ENCODE measurements around the gene HACE1.
A peak's percentile ranks its signal among the peaks of the same experiment; 100 is the strongest.

HACE1 gene

DNA sequence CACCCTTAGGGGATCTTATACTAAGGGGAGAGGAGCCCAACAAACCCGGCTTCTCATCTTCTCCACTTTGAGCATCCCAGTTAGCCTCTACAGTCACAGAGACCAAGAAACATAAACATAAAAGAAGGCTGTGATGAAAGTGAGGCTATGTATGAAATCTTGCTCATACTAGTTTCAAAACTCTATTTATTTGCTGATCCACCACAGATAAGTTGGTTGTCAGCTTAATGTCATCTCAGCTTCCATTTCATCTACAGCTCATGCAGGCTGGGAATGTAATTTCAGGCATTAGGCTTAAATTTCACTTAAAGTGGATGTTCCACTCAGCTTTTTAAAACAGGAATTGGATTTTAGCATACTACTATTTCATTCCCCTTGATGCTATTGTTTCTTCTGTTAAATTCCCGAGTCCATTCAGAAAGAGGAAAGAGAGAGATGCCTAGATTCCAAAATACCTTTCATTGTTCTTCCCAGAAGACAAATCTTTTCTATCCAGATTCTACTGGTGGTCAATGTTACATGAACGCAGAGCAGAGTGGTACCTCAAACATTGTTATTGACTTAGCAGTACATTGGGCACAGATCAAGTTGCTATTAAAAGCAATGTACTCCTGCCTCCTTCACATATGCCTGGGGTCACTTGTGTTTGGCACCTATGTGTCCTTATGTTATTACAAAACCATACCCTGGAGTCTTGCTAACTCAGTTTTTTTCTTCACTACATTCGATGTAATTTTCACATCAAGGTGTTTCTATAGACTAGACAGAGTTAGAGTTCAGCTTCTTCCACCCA, 149.0 kb downstream of the HACE1 start:
- ATAC-seq (replicated peaks; ENCODE audit: extremely low read depth, poor library complexity, severe bottlenecking), result no peak
- Mint-ChIP-seq H3K9me3 (no peaks in the 10 kb centered on the region), H3K27ac (ENCODE audit: low read depth) (no peak overlapping the region)

DNA sequence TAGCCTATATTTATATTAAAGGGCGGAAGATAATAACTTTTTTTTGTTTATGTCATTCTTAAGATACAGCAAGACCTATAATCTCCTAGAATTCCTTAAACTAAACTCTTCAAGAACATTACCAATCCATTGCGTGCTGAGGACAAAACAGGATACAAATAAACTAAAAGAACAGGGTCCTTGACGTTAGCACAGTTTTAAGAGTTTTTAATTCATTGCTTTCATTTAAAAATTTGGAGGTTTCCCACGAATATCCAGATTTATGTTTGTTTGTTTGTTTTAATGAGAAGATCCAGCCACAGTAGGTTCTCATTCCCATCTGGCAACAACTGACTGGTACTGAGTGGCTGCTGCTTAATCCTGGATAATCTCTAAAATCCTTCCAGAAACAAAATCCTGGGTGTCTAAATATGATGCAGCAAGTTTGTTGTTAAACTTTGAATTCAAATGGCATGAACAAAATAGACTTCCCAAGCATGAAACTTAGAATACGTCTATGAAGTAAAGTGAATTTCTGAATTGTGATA, 153.7 kb downstream of the HACE1 start:
- Mint-ChIP-seq H3K4me3 (no peak overlapping the region), H3K27me3 (no peaks in the 10 kb centered on the region), H3K27ac (ENCODE audit: low read depth) (no peak overlapping the region), H3K4me1 (peaks cover 19% of the 10 kb centered on the region), H3K36me3 (ENCODE audit: insufficient read depth) (no peaks in the 10 kb centered on the region), H3K9me3 (no peaks in the 10 kb centered on the region)
- no peak for ATAC-seq (replicated peaks; ENCODE audit: extremely low read depth, poor library complexity, severe bottlenecking)
- DNase-seq (ENCODE audit: low spot score in 2 of 2), result no peak

More for the DNA sequence above, 149.0 kb downstream of the HACE1 start:
- no peaks in the 10 kb centered on the region for H3K36me3 Mint-ChIP-seq (ENCODE audit: insufficient read depth)
- no peaks in the 10 kb centered on the region for H3K27me3 Mint-ChIP-seq
- DNase-seq (ENCODE audit: low spot score in 2 of 2), result no peak
- no peak overlapping the region for H3K4me3 Mint-ChIP-seq
- H3K4me1 Mint-ChIP-seq, result peaks cover under 1% of the 10 kb centered on the region

DNA sequence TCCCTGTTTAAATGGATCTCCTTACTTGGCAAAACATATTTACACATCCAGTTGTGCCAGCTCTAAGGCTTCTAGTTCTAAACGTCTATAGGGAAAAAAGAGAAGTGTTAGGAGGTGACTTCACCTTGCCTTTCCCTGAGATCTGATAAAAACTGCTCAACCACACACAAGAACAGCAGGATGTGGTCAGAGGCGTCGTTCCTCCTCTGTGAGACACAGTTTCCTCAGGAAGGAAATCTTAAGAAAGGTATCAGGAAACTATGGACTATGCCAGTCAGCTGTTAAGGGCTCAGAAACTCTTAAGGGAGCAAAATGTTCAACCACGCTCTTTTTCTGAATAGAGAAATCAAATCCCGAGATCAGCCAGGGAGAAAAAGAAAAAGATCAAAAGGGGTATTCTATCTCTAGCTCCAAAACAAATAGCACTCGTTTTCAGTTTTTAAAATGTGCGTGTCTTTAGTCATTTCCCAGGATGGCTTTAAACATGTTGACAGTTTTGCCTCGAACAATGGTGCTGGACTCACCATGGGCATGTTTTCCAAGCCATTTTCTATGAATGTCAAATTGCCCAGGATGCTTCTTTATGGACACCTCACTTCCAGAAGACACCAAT, 154.5 kb downstream of the HACE1 start:
- peak overlapping the region; percentile 65 for H3K4me3 Mint-ChIP-seq
- DNase-seq (ENCODE audit: low spot score in 2 of 2), result no peak

DNA sequence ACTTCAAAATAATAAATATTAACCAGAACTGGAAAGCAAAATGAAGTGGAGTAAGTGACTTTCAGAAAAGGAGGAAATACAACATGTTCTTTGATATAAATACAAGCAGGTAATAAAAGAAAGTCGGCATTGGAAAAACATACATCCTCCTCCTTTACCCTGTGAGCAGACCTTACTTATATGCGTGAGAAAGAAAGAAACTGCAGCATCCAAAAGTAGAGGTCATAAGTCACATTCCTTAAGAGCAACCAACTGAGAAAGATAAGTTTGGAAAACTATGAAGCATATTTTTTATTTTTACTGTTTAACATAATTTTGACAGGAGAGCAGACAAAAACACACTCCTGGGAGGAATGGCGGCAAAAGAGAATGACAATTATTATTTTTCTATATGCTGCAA, 155.5 kb downstream of the HACE1 start:
- no peak for DNase-seq (ENCODE audit: low spot score in 2 of 2)
- Mint-ChIP-seq H3K27ac (ENCODE audit: low read depth) (no peak overlapping the region), H3K4me1 (peaks cover 19% of the 10 kb centered on the region), H3K27me3 (no peaks in the 10 kb centered on the region), H3K4me3 (no peak overlapping the region), H3K9me3 (no peaks in the 10 kb centered on the region), H3K36me3 (ENCODE audit: insufficient read depth) (no peaks in the 10 kb centered on the region)
- no peak for ATAC-seq (replicated peaks; ENCODE audit: extremely low read depth, poor library complexity, severe bottlenecking)

More for the DNA sequence above, 154.5 kb downstream of the HACE1 start:
- Mint-ChIP-seq H3K36me3 (ENCODE audit: insufficient read depth) (no peaks in the 10 kb centered on the region), H3K4me1 (peaks cover 19% of the 10 kb centered on the region), H3K27ac (ENCODE audit: low read depth) (no peak overlapping the region), H3K9me3 (no peaks in the 10 kb centered on the region), H3K27me3 (no peaks in the 10 kb centered on the region)
- ATAC-seq (replicated peaks; ENCODE audit: extremely low read depth, poor library complexity, severe bottlenecking), result peak; percentile 67

DNA sequence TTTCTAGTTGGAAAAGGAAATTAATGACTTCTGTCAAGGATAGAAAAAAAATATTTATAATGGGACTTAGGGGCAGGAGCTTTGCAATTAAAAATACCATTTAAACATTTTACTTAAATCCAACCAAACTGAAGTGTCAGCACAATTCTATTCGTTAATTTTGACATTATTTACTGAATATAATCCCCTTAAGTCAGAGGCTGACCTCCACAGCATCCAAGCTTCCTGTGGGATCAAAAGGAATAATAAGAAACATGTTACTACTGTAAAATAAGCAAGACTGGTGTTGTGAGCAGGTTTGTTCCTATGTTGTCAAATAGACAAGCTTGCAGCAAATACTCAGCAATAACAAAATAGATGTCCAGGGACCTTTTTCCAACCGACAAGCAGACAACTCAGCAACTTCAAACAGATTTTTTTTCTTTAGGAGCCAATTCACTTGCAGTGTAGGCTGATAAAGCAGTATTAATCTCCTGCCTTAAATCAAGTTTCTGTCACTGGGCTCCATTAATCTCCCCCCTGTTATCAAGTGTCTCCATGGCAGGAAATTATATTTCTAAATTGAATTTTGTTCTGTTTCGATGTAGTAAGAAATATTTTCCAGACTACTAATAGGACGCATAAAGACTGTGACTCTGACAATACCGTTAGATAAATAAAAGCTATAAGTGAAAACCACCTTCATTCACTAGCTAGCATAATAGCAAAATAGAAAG, 157.4 kb downstream of the HACE1 start:
- ATAC-seq (replicated peaks; ENCODE audit: extremely low read depth, poor library complexity, severe bottlenecking), result no peak

DNA sequence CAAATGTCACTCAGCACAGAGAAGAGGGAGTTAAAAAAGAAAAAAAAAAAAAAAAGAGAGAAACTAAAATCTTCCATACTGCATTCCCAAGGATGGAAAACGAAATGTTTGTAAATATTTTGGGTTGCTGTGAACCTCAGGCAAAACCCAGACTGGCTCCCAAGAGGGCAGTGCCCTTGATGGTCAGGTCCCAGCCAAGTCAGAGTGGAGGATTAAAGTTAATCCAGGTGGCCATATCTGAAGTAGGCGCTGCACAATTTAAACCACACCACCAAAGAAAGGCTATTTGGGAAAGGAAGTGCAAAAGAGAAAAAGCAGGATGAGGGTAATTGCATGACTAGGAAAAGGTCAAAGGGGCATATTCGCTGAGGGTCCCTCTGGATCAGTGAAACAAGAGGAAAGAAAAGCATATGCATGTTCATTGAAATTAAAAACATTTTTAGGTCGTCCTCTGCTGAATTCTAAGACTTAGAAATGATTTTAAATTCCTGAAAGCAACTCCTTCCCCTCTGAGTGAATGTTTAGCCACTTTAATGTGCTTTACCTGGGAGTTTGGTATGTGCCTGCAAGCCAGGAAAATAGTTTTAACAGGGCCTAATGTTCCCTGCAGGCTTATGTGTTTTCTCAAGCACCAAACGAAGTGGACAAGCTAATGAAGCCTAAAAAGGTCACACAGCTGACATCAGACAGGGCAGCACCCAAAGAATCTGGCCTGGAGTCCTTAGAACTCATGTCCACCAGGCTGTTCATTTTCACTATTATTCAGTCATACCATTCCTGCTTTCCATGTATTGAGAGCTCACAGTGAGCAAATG, 159.1 kb downstream of the HACE1 start:
- no peaks in the 10 kb centered on the region for H3K9me3 Mint-ChIP-seq
- no peak overlapping the region for H3K4me3 Mint-ChIP-seq
- H3K27me3 Mint-ChIP-seq, result no peaks in the 10 kb centered on the region
- ATAC-seq (replicated peaks; ENCODE audit: extremely low read depth, poor library complexity, severe bottlenecking) (no peak), DNase-seq (ENCODE audit: low spot score in 2 of 2) (no peak)
- no peak overlapping the region for H3K27ac Mint-ChIP-seq (ENCODE audit: low read depth)
- H3K4me1 Mint-ChIP-seq, result peaks cover 17% of the 10 kb centered on the region
- no peaks in the 10 kb centered on the region for H3K36me3 Mint-ChIP-seq (ENCODE audit: insufficient read depth)

More for the DNA sequence above, 157.4 kb downstream of the HACE1 start:
- H3K27ac Mint-ChIP-seq (ENCODE audit: low read depth), result no peak overlapping the region
- no peaks in the 10 kb centered on the region for H3K27me3 Mint-ChIP-seq
- no peaks in the 10 kb centered on the region for H3K9me3 Mint-ChIP-seq
- no peak for DNase-seq (ENCODE audit: low spot score in 2 of 2)
- H3K4me1 Mint-ChIP-seq, result peaks cover 19% of the 10 kb centered on the region
- no peak overlapping the region for H3K4me3 Mint-ChIP-seq
- H3K36me3 Mint-ChIP-seq (ENCODE audit: insufficient read depth), result no peaks in the 10 kb centered on the region

DNA sequence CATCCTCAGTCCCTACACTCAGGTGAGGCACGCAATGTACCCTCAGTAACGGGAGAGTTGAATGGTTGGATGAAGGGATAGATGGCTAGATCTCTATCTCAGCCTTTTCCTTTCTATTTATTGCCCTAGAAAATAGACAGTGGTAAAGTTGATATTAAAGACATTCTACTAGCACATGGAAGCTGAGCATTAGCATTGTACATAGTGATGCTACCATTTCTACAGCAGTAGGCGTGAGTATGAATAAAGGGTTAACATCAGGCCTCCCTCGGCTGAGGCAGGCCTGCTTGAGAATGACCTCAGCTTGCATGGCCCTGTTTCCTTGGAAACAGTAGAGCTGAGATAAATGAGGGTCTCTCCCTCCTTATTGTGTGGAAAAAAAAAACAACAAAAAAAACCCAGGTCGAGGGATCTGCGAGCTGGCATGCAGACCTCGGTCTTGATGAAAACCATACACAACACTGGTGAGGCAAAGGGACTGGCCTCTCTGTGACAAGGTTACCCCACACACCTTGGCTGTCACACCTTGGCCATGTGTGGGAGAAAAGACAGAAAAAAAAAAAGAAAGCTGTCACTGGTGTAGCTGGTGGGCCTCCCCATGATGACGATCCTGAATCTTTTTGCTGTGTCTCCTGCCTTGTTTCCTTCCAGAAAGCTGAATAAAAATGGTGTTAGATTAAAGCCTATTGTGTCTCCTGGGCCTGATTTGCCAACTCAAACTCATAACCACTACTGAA, 160.0 kb downstream of the HACE1 start:
- H3K27me3 Mint-ChIP-seq, result no peaks in the 10 kb centered on the region
- H3K27ac Mint-ChIP-seq (ENCODE audit: low read depth), result no peak overlapping the region
- H3K36me3 Mint-ChIP-seq (ENCODE audit: insufficient read depth), result no peaks in the 10 kb centered on the region
- H3K4me3 Mint-ChIP-seq, result no peak overlapping the region
- DNase-seq (ENCODE audit: low spot score in 2 of 2) (no peak), ATAC-seq (replicated peaks; ENCODE audit: extremely low read depth, poor library complexity, severe bottlenecking) (no peak)
- H3K9me3 Mint-ChIP-seq, result no peaks in the 10 kb centered on the region
- peaks cover 8% of the 10 kb centered on the region for H3K4me1 Mint-ChIP-seq

DNA sequence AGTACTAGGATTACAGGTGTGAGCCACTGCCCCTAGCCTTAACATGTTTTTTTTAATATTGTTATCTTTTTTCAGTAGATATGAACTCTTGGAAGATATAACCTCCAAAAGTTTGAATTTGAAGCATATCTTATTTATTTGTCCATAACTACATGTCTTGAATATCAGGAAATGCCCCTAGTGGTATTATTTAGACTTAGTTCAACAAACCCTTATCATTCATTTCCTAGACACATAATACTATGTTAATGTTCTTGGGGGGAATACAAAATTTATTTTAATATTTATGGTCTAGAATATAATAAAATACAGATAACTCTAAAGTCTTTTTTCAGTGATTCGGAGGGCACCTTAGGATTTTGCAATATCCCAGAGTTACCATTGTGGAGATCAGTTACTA, 160.7 kb downstream of the HACE1 start:
- ATAC-seq (replicated peaks; ENCODE audit: extremely low read depth, poor library complexity, severe bottlenecking), result no peak
- no peaks in the 10 kb centered on the region for H3K36me3 Mint-ChIP-seq (ENCODE audit: insufficient read depth)
- H3K27me3 Mint-ChIP-seq, result no peaks in the 10 kb centered on the region
- peaks cover under 1% of the 10 kb centered on the region for H3K4me1 Mint-ChIP-seq
- DNase-seq (ENCODE audit: low spot score in 2 of 2), result no peak
- H3K9me3 Mint-ChIP-seq, result no peaks in the 10 kb centered on the region
- H3K4me3 Mint-ChIP-seq, result no peak overlapping the region
- no peak overlapping the region for H3K27ac Mint-ChIP-seq (ENCODE audit: low read depth)

DNA sequence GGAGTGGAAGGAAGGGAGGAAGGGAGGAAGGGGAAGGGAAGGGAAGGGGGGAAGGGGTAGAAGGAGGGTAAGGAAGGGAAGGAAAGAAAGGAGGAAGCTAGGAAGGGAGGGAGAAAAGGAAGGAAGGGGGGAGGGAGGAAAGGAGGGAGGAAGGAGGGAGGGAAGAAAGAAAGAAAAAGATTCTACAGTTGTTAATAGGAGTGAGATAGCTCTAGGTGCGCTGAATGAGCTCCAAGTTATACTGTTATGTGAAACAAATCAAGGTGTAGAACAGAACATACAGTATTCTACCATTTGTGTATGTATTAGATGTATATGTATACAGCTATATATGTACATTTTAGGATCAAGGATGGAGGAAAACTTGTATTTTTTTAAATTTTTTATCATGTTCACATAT, 167.7 kb downstream of the HACE1 start:
- Mint-ChIP-seq H3K27ac (ENCODE audit: low read depth) (no peak overlapping the region), H3K4me1 (no peaks in the 10 kb centered on the region), H3K9me3 (no peaks in the 10 kb centered on the region), H3K36me3 (ENCODE audit: insufficient read depth) (no peaks in the 10 kb centered on the region), H3K27me3 (no peaks in the 10 kb centered on the region), H3K4me3 (no peak overlapping the region)
- DNase-seq (ENCODE audit: low spot score in 2 of 2), result no peak
- no peak for ATAC-seq (replicated peaks; ENCODE audit: extremely low read depth, poor library complexity, severe bottlenecking)

DNA sequence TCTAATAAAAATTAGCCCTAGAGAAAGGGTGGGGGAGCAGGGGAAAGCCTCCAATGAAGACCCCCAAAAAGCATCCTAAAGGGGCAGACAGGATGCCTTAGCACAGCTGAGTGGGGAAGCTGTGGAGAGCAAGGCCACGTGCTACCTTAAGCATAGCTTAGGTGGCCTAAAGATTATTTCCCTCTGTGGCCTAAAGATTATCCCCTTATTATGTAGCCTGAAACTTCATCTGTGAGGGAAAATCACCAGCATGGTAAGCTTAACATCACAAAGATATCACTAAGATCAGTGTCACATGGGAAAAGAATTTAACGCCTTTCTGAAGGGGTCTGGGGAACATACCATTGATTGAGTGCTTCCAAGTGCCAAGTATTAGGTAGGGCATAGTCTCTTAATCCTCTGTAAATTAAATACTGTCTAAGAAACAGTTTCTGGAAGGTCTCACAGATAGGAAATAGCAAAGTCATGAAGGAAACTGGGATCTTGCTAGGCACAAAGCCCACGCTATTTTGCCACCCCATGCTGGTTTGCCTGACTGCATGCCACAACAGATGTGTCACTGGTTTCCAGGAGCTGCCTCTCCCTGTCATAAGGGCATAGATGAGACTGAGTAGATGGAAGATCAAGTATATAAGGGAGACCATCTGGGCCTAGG, 170.0 kb downstream of the HACE1 start:
- DNase-seq (ENCODE audit: low spot score in 2 of 2) (no peak), ATAC-seq (replicated peaks; ENCODE audit: extremely low read depth, poor library complexity, severe bottlenecking) (no peak)
- H3K27me3 Mint-ChIP-seq, result no peaks in the 10 kb centered on the region
- H3K36me3 Mint-ChIP-seq (ENCODE audit: insufficient read depth), result no peaks in the 10 kb centered on the region
- no peak overlapping the region for H3K27ac Mint-ChIP-seq (ENCODE audit: low read depth)
- no peaks in the 10 kb centered on the region for H3K9me3 Mint-ChIP-seq
- no peaks in the 10 kb centered on the region for H3K4me1 Mint-ChIP-seq
- H3K4me3 Mint-ChIP-seq, result no peak overlapping the region

DNA sequence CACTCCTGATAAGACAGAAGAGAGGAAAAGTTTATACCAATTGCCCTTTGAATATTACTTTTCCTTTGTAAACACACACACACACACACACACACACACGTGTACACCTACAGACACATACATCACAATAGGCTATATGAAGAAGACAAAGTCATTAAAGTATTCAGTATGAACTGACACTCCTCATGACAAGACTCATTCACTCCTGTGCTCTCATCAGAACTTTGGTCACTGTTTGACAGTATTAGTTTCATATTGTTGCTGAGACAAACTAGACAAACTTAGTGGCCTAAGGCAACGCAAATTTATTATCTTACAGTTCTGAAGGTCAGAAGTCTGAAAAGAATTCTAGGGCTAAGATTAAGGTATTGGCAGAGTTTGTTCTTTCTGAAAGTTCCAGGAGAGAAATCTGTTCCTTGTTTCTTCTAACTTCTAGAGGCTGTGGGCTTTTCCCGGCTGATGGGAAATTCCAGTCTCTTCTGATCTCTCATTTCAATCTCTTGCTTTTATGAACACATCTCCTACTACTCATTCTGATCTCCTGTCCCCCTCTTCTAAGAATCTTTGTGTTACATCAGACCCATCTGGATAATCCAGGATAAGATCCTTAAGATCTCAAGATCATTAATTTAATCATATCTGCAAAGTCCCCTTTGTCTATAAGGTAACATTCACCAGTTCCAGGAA, 171.3 kb downstream of the HACE1 start:
- Mint-ChIP-seq H3K27me3 (no peaks in the 10 kb centered on the region), H3K9me3 (no peaks in the 10 kb centered on the region), H3K27ac (ENCODE audit: low read depth) (no peak overlapping the region), H3K4me3 (no peak overlapping the region), H3K36me3 (ENCODE audit: insufficient read depth) (peaks cover 2% of the 10 kb centered on the region), H3K4me1 (no peaks in the 10 kb centered on the region)
- ATAC-seq (replicated peaks; ENCODE audit: extremely low read depth, poor library complexity, severe bottlenecking) (no peak), DNase-seq (ENCODE audit: low spot score in 2 of 2) (no peak)
